Measurements from ENCODE around the gene MGST2.

The MGST2 gene

GRCh38 chr4:139704915-139705485 is 39.4 kb downstream of the MGST2 start:
- no peak for DNase-seq (ENCODE audit: low read depth)

DNA sequence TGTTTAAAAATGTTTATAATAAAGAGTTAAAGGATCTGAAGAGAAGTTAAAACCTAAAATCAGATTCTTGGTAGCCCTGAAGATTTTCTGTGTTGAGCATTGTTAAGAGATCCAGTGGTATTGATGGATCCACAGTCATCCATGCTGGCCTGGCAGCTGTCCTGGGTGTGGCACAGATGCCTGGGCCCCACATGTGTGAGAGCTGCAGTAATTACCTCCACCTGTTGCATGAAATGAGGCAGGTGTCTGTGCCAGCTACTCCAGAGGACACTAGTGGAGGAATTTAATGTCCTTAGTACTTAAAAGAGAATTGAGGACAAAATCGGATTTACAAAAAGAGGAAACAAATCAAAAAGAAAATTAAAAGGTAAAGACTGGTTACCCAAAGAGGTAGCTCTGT is 44.0 kb downstream of the MGST2 start:
- DNase-seq (ENCODE audit: low read depth), result no peak

DNA sequence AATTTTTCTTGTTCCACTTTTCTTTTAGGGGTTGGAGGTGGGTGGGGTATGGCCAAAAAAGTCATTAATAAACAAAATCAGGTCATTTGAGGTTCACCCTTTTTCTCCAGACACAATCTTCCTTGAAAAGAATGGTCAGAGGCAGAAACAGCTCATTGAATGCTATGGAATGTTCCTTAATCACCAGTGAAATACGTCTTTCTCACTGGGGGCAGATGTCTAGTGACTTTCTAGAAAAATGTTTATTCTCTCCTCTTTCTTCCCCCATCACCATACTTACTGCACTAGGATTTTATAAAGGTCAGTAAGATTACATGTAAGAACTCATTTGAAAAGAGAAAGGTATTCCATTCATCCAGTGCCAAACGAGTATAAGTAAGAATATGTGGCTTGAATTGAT is 44.5 kb downstream of the MGST2 start:
- no peak for DNase-seq (ENCODE audit: low read depth)

GRCh38 chr4:139711461-139711860 is 45.8 kb downstream of the MGST2 start:
- DNase-seq (ENCODE audit: low read depth), result no peak

- no peak for DNase-seq (ENCODE audit: low read depth)
Measured at GRCh38 chr4:139712882-139713281, 47.3 kb downstream of the MGST2 start.

DNA sequence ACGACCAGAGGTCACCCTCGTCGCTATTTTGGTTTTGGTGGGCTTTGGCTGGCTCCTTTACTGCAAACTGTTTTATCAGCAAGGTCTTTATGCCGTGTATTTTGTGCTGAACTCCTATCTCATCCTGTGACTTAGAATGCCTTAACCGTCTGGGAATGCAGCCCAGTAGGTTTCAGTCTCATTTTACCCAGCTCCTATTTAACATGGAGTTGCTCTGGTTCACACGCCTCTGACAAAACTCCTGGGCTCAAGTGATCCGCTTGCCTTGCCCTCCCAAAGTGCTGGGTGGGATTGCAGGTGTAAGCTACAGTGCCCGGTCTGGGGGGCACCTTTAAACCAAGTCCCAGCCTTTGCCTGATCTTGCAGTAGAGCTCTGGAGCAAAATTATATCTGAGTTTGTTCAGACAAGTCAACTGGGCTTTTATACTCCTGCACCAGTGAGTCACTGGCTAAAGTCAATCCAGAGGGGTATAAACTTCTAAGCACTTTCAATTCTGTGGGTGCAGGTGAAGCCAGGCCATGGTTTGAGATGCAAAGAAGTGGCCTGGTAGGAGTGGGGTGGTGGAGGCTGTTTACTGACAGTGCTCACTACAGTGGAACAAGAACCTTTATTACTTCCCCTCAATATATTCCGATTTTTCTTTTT is 50.2 kb downstream of the MGST2 start:
- no peak for DNase-seq (ENCODE audit: low read depth)

DNA sequence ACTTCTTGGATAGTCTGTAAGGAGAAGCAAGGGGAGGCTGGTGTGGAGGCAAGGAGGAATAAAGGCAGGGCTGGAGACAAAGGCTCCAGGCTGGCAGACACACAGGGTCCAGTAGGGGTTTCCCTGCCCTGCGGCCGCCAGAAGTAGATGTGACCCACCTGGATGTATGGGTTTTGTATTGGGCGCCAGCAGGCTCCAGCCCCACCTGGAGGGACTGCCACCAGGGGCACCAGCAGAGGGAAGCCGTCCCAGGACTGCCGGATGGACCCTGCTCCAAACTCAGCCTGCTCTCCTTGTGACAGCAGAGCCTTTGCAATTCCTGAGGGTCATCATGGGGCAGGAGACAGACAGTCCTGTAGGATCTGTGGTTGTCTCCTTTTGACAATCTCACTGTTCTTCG is 52.7 kb downstream of the MGST2 start:
- DNase-seq (ENCODE audit: low read depth), result no peak

DNA sequence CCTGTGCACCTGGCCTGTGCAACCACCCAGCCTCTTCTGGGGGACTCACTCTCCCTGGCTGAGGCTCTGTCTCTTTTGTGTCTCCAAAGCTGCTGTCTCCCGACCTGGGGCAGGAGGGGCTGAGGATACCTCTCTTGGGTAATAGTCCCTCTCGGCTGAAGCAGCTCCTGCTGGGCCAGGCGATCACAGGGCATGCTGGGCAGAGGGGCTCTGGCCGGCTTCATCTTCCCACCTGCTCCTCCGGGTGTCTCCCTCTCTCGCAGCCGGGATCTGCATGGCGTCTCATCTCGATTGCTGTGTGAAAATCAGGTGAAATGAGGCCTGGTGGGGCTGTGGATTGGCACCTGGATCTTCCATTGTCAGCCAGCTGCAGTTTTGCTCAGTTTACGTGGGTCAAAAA is 53.2 kb downstream of the MGST2 start:
- no peak for DNase-seq (ENCODE audit: low read depth)

DNA sequence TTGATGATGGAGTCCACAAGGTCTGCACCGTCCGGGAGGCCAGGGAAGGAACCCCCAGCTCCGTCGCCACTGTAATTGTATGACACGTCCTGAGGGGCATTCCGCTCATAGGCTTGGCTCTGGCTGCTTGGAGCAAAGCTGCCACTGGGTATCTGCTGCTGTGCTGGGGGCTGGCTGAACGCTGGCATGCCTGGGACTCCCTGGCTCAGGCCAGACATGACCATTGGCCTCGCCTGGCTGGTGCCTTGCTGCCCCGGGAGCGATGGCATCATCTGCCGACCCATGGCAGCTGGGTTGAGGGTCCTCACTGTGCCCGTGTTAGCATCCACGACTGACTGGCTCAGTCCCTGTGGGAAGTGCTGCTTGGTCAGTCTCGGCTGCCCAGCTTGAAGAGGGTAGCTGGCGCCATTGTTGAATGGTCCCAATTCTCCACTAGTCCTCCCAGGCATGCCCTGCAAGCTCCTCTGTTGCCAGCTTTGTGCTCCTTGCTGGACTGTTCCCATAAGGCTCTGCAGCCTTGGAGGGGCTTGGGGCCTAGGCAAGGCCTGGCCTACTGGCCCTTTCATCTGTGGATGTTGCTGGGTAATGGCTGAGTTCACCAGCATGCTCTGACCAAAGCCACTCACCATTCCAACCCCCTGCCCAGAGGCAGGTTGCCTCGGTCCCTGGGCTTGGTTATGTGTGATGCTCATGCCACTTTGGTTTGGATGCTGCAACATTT is 53.9 kb downstream of the MGST2 start:
- no peak for DNase-seq (ENCODE audit: low read depth)

- no peak for DNase-seq (ENCODE audit: low read depth)
Measured at GRCh38 chr4:139720806-139721205, 55.2 kb downstream of the MGST2 start.

- DNase-seq (ENCODE audit: low read depth), result no peak
Measured at GRCh38 chr4:139721789-139722188, 56.2 kb downstream of the MGST2 start.

GRCh38 chr4:139725236-139725635 is 59.6 kb downstream of the MGST2 start:
- DNase-seq (ENCODE audit: low read depth), result no peak

GRCh38 chr4:139726615-139727014 is 61.0 kb downstream of the MGST2 start:
- no peak for DNase-seq (ENCODE audit: low read depth)

GRCh38 chr4:139728146-139728545 is 62.5 kb downstream of the MGST2 start:
- DNase-seq (ENCODE audit: low read depth), result no peak

DNA sequence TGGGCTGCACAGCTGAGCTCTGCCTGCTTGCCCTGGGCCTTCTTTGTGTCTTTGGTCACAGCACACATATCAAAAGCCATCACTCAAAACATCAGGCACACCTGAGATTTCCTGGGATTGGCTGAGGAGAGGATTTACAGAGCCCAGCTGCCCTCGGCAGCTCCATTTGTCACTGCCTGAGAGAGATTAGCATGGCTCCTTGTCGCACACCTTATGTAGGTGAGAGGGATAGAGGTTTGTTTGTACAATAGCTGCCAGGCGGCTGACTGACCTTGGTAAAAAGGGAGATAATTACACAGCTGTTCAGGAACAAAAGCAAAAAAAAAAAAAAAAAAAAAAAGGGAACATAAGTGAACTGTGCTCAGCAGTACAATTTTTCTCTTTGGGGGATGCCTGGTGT is 63.2 kb downstream of the MGST2 start:
- no peak for DNase-seq (ENCODE audit: low read depth)

DNA sequence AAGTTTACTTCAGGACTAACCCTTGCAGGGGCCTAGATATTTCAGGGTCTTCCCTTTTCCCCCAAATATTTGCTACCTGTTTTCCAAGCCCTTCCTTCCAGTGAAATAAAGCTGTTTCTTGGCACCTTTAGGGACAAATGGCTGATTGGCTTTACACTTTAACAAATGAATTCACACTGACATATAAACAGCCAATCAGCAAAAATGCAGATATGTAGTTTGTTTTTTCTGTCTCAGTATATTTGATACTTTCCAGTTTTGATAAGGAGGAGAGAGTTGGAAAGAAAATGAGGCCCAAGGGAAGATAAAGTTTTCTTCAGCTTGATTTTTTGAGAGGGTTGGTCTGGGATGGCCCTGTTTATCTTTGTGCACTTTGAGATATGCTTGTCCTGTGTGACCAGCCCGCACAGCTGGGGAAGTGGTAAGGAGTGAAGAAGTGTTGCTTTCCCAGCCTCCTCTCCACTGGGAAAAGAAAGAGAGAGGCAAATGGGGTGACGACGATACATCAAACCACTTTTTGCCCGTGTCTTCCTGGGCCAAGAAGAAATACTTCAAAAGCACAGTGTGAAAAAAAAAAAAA is 67.5 kb downstream of the MGST2 start:
- no peak for DNase-seq (ENCODE audit: low read depth)

DNA sequence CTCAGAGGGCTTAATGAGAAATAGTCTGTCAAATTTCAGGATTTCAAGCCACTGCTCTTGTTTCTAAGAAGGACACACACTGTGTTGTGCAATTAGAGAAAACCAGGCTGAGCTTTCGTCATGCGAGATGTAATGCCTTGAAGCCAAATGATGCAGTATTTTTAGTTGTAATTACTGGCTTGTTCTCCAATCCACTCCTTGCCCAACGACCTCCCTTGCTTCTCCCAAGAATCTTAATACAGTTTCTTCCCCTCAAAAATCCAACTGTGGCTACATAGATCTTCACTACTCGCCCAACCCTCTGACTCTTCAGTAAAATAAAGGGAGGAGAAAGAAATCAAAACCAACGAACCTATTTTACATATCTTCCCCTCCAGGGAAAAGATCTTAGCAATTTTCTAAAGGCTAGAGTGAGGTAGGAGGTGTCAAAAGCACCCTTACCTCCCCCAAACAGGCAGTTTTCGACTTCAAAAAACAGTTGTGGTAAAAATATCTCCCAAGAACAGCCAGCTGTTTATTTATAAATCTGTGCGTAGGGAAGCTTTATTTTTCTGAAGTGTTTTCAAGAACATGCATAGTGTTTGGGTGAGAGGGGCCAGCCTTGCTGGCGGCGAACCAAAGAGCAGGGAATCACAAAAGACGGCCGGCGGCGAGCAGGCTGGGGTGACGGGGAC is 68.7 kb downstream of the MGST2 start:
- DNase-seq (ENCODE audit: low read depth), result peak; percentile 18

DNA sequence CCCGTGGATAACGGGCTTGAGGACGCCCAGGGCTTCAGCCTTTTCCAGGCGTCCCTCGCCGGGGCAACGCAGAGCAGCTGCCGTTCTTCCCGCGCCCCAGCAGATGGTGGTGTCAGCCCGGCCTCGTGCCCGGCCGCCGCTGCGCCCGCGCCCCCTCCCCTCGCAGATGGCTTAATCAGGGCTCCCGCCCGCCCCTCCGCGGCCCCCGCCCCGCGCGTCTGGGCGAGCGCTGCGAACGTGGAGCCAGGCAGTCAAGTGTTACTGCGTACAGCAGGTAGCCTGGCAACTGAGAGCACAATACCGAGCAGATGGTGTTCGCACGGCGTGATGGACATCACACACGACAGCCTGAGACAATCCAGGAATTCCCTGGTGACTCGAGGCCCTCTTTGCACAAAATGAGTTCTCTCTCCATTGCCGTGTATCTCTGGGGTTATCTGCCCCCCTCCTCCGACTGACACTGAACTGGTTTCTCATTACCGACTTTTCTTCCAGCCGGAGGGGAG is 69.3 kb downstream of the MGST2 start:
- peak; percentile 18 for DNase-seq (ENCODE audit: low read depth)

DNA sequence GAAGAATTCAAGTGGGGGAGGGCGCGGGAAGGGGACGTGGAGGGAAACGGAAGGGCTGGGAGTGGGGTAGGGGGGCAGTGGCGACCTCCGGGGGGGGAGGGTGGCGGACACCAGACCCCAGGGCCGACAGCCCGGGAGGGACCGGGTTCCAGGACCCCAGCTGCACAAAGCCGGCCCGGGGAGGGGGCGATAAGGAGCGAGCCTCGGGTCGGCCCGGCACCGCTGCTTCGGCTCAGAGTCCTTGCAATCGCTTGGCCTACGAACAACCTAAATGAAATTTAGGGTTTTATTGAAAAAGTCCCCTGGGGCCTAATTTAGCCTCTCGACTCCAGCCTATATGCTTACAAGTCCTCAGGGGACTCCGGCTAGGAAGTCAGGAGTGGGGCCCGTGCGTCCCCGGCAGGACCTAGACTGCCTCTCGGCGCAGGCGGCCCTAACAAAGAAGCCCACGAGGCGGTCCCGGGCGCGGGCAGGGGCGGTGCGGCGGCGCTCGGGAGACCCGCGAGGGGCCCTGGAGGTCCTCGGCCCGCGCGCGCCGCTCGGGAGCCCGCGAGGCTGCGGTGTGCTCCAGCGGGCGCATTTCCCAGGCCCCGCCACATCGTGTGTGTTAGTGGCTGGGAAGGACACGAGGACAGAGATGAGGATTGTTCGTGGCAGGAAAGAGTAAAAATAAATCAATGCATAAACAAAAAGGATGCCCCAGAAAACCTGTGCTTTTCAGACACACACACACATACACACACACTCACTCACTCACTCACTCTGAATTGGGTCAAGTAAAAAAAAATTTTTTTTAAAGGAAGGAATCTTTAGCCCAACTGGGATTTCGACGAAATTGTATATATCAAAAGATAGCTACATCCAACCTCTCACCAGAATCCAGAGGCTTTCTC is 70.0 kb downstream of the MGST2 start:
- DNase-seq (ENCODE audit: low read depth), result no peak

DNA sequence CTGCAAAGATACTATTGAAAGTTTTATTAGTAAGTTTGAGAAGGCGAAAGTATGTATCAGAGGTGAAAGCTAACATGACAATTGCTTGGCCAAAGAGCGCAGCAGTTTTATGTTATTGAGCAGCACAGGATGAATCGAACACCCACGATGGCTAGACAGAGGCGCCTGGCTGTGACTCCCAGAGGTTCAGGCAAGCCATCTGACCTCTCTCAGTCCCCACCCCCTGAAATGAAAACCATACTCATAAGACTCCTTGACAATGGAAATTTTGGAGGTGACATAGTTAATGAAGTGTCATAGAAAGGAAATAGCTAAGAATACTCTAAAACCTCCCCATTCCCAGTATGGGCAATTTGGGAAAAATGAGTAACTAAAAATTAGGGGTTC is 70.6 kb downstream of the MGST2 start:
- no peak for DNase-seq (ENCODE audit: low read depth)

DNA sequence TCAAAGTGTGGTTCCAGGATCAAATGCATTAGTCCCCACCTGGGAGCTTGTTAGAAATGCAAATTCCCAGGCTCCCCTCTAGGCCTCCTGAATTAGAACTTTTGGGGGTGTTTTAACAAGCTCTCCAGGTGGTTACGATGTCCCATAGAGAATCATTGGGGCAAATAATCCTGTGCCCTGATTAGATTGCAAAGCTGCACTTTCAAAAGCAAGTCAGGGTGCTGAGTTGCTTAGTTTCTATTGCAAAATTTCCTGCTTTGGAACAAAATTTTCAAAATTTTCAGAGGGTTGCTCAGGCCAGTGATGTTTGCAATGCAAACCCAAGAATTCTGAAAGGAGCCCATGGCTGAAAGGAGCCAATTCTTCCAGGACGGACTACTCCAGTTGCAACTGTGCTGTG is 71.0 kb downstream of the MGST2 start:
- no peak for DNase-seq (ENCODE audit: low read depth)
